GM18511 (cell line): ENCODE results near the gene HOXA9.

ENCODE experiments used
- ATAC-seq: cut with Tn5 transposase; IDR thresholded peaks from one replicate; pipeline ENCODE4 v1.9.1; 2021; ENCODE audit warnings: mild to moderate bottlenecking, moderate library complexity; ENCODE audit not compliant: unreplicated experiment

The HOXA9 gene

DNA sequence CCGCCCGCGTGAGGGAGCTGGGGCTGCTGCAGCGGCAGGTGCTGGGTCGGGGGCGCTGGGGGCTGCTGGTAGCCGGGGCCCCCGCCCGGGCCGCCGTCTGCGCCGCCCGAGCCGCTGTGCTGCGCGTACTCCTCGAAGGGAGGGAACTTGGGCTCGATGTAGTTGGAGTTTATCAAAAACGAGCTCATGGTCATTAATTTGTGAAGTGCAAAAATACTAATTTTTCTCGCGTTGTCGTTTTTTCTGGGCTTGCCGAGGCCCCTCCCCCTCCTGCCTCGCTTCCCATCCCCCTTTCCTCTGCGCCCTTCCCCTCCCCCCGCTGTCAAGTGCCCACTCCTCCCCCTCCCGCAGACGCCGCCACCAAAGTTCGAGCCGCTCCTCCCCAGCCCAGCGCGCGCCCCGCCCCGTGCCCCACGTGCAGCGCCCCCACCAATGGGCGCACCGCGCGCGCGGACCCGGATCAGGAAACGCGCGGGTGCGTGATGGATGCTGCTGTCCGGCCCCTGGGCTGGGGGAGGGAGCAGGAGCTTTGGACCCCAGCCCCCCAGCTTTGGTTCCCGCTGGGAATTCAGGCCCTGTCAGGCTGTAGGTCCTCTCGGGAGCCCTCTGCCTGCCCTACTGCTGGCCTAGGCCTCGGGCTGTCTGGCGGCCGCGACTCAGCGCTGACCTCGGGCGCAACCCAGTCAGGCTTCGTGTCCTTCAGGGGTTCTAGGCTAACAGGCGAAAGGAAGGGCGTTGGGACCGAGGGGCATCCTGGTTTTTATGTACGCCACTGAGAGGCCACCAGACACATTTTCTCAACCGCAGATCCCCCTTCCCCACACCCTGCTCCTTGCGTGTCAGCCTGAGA is 34.6 kb downstream of the HOXA9 start, which contains the start of gene HOXA4:
HOXA4 (minus strand) TSS at position 218 of the 850 bp plus-strand sequence; CDS start at position 194, 24 bp downstream.
- peak; percentile 89 for ATAC-seq

DNA sequence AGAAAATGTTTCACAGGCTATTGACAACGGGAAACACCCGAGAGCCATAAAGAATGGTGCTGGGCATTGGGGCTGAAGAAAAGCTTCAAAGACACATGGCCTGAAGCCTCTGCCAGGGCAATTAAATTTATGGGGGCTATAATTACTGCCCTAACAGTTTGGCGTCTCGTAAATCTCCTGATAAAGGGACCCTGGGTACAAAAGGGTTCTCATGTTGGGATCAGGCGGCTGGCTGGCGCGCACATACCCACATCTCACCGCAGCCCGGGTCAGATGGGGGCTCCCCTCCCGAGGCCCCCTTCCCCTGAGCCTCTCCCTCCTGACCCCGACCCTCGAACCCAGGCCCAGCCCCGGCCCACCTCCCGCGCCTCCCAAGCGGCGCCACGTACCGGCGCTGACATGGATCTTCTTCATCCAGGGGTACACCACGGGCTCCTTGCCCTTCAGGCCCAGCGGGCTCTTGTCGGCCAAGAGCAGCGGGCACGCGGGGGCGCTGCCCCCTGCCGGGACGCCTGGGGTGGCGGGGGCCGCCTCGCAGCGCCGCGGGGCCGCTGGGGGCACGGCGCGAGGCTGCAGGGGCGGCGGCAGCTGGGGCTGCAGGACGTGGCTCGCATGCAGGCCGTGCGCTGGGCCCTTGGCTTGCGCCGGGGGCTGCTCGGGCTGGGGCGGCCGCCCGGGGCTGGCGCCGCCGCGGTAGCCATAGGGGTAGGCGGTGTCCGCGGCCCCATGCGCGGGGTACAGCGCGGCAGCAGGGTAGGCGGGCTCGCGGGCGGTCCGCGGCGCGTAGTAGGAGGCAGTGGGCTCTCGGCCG is 35.4 kb downstream of the HOXA9 start:
- ATAC-seq: peak; percentile 22

DNA sequence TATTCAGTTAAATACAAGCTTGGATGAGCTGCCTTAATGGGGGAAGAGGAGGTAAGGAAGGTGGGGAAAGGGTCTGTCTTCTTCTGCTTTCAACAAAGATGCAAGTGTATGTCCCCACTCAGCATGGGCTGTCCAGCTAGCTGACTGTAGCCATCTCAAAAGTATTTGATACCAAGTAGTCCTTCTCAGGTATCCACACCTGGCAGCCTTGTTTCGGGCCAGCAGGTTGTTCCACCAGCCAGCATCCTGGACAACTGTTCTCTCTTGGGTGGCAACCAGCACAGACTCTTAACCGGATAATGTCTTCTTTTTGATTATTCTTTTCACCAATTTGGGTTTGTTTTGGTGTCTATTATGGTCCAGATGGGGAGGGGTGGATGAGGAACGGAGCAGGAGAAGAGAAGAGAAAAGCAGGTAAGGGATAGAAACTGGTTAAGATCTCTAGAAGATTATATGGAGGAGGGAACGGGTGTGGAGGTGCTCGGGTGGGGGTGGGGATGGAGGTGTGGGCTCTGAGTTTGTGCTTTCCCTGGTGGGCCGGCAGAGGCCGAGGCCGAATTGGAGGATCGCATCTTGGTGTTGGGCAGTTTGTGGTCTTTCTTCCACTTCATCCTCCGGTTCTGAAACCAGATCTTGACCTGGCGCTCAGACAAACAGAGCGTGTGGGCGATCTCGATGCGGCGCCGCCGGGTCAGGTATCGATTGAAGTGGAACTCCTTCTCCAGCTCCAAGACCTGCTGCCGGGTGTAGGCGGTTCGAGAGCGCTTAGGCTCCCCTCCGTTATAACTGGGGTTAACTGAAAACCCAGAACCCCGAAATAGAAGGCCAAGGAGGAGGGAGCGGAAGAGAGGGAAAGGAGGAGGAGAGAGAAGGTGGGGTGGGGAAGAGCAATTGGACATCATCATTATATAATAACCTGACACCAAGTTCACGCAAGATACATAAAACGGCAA is 36.3 kb downstream of the HOXA9 start:
- no peak for ATAC-seq

DNA sequence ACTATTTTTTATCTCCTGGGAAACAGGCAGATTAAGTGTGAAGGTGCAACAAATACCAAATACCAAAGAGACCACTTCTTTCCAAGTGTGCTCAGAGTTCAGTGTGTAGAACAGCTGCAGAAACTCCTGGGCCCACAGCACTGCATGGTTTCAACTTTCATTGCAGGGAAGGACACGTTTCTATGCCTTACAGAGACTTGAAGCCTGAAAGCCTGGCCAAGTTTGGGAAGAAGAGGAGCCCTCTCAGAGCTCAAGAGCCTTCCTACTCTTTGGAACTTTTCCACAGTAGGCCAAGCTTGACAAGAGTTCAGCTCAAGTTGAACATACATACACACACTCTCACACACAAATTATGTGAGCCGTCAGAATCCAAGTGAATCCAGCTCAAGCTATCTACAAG is 37.3 kb downstream of the HOXA9 start:
- ATAC-seq: no peak

GRCh38 chr7:27126596-27127327 is 38.6 kb downstream of the HOXA9 start:
- ATAC-seq: no peak

- ATAC-seq: no peak
Observed at GRCh38 chr7:27125986-27126394, 39.3 kb downstream of the HOXA9 start.

DNA sequence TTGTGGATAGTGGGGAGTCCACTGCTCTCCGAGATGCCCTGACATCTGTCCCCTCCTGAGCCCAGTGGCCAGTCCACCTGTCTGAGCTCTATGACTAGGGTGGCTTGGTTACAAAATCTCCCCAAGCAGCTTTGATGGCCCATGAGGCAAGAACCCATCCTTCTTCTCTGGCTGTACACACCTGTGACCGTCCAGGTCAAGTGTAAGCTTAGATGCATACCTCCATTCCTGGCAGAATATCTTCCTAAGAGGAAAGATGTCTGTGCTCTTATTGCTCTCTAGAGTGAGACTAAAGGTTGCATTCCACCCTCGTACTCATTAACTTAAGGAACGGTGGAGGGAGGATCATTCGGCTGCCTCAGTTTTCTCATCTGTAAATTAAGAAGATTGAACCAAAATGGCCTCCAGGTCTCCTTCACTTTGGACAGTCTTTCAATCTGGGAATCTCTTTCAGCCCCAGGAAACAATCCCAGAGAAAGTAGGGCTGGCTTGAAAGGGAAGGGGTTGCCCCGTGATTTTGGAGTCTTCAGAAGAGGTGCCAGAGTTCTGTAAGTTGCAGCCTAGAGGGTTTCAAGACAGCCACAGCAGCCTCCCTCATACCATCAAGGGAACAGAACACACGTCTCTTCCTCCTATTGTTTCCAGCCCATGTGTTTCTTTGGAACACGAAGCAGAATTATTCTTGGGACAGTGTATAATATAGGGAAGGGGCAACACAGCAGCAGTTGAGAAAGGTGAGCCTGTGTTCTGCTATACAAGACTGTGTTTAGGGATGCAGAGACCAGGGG is 40.2 kb downstream of the HOXA9 start:
- ATAC-seq: no peak

DNA sequence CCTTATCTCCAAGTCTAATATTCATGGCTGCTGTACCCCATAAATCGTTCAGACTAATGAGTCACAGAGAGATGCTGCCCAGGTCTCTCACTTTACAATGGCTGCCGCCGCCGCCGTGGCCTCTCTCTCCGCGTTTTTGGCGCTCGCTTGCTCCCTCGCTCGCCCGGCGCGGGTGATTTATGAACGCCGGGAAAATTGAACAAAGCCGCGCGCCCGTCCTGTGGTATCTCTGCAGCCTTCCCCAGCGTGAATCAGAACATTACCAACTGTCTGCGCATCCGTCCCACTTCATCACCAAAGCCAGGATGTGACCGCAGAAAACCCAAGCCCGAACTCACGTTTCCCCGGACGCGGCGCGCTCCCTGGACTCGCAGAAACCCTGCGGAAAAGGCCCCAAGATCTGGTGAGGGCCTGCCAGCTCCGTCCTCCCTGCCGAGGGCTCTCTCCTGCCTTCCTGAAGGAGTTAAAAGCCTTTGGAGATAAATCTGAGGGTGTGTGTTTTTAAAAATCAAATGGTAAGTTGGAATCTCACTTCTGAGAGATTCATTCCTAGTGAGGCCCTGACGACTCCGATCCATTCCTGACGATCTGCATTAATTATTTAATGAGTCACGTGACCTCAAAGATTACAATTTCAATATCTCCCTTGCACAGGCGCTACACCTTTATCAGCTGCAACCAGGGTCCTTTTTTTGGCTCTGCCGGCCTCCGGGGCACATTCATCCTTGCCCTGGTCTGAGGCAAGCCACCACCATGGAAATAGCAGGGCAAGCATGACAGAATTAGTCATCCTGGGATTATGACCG is 41.0 kb downstream of the HOXA9 start:
- no peak for ATAC-seq

DNA sequence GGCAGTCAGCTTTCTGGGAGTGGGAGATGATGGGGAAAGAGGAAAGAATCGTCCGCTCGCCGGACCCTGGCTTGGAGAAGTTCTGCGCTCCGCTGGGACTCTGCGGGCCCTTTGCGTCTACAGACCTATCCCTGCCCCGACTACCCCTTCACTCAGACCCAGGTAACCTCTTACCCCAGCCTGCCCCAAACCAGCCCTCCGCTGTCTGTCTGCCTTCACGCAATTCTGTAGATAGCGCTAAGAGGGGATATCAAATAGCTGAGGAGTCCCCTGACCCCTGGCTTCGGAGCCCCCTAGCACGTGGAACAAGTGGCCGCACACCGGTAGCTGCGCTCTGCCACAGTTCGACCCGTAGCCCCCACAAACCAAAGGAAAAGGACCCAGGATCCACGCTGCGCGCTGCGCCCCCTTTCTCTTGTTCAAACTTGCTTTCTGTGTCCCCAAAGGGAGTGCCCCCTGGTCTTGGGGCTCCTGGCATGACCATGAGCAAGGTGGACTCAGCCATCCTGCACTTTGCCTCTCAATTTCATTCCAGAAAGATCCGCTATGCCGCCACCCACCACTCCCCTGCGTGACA is 41.8 kb downstream of the HOXA9 start:
- no peak for ATAC-seq

DNA sequence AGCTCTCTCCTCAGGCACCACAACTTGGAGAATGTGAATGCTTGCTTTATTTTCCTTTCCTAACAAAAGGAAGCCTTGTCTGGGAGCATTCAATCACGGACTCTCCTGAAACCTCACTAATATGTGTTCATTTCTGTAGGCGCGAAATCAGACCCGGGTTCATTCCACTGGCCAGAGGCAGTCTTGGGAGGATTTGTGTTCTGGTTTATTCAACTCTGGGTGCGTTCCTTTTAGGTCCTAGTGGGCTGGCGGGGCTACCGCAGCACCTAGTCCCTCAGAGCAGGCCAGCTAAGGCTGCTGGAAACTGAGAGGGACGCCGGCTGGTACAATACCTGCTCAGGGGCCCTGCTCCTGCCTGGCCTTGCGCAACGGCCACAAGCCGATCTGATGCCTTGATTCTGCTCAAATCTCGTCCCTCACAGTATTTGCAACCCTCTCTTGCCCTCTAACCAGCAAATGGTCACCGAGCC is 42.3 kb downstream of the HOXA9 start:
- no peak for ATAC-seq

GRCh38 chr7:27122077-27122910 is 43.0 kb downstream of the HOXA9 start:
- ATAC-seq: no peak

DNA sequence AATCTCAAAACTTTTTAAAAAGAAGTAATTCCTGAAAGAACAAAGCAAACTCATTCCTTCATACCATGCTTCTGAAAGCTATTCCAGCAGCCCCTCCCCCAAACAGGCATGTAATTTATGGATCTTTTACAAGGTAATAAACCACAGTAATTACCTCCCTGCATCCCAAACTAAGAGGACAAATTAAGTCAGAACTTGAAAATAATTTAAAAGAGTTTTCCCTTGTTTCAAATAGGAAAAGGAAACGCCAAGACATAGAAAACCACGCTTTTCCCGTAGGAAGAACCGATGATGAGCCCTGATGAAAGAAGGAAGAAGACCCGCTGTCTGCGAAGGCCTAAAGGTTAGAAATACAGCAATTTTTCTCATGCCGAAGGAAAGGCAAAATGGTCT is 43.7 kb downstream of the HOXA9 start:
- ATAC-seq: no peak

DNA sequence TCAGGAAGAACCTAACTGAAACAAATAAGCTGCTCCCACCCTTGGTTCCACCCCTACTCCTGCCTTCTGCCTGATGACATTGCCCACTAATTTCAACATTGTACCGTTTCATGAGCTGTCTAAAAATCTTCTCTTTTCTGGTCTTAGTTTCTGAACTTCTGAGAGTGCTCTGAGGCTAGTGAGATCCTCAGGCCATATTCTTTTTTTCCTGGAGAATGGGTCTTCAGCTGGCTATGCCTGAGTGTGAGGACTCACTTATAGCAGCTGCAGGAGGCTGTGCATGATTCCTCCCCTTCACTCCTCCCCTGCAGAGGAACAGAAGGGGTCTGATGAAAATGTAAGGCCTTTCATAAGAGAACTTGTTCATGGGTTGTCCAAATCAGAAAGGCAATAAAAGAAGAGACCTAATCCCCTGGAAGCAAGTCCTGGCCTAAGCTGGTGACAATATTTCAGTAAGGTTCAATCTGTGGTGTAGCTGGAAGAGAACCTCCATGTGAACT is 45.9 kb downstream of the HOXA9 start:
- ATAC-seq: no peak

- ATAC-seq: no peak
Observed at GRCh38 chr7:27118580-27118979, 46.8 kb downstream of the HOXA9 start.

- ATAC-seq: no peak
Observed at GRCh38 chr7:27117887-27118491, 47.3 kb downstream of the HOXA9 start.
